Keratinocyte (primary cell): Measurements from ENCODE around the gene SLC7A5. TPM values are rescaled to one million over a fixed set of nuclear protein-coding genes. Genes with fewer than 3 reads are reported as not detected.

Experiments used
- DNase-seq: peaks from one replicate; pipeline ENCODE4 v3.0.0-alpha.2; 2011; ENCODE audit warnings: low read depth, missing footprints, low spot score
- FAIRE-seq: peaks from 2 replicates; lab custom pipeline; 2011; peaks lifted over from hg19 to GRCh38; lab: Jason Lieb, UNC
- H2AFZ ChIP-seq: 2 replicates; pipeline ENCODE4 v1.6.0; 2012; ENCODE audit warnings: low read length, control low read depth, inconsistent platforms; ENCODE audit not compliant: control insufficient read depth
- H3K27ac ChIP-seq: 2 replicates; pipeline ENCODE4 v1.5.1; 2011; ENCODE audit warnings: low read length; ENCODE audit not compliant: control insufficient read depth, insufficient read depth
- H3K27me3 ChIP-seq: 3 replicates; pipeline ENCODE4 v1.6.0; 2011; ENCODE audit warnings: low read length; ENCODE audit not compliant: control insufficient read depth, insufficient read depth; ENCODE audit errors: extremely low read depth
- H3K36me3 ChIP-seq, 2 experiments: 2 replicates in 1 of 2; 3 replicates in 1 of 2; pipeline ENCODE4 v1.5.1; 2011; ENCODE audit warnings: low read length in 2 of 2, mild to moderate bottlenecking in 1 of 2; ENCODE audit not compliant: control insufficient read depth in 2 of 2, insufficient read depth in 2 of 2; ENCODE audit errors: extremely low read depth in 1 of 2
- H3K4me1 ChIP-seq: 3 replicates; pipeline ENCODE4 v1.5.1; 2011; ENCODE audit warnings: low read length; ENCODE audit not compliant: control insufficient read depth, insufficient read depth; ENCODE audit errors: extremely low read depth
- H3K4me2 ChIP-seq: 3 replicates; pipeline ENCODE4 v1.6.0; 2011; ENCODE audit warnings: low read depth, low read length; ENCODE audit not compliant: control insufficient read depth, insufficient read depth; ENCODE audit errors: extremely low read depth
- H3K4me3 ChIP-seq, 3 experiments: fragments of 200-600 bp in 1 of 3; sonication (generic) in 1 of 3; 2 replicates in 2 of 3; 3 replicates in 1 of 3; pipeline ENCODE4 v1.5.1; 2011 to 2016; ENCODE audit warnings: low read length in 3 of 3, mild to moderate bottlenecking in 3 of 3, control low read depth in 2 of 3, inconsistent platforms in 1 of 3, low read depth in 1 of 3, mixed read lengths in 1 of 3, mixed run types in 1 of 3, moderate library complexity in 1 of 3; ENCODE audit not compliant: control insufficient read depth in 2 of 3, insufficient read depth in 2 of 3; ENCODE audit errors: extremely low read depth in 1 of 3
- H3K79me2 ChIP-seq: 2 replicates; pipeline ENCODE4 v1.6.0; 2012; ENCODE audit warnings: low read length; ENCODE audit not compliant: control insufficient read depth, insufficient read depth
- H3K9ac ChIP-seq: 3 replicates; pipeline ENCODE4 v1.6.0; 2011; ENCODE audit warnings: low read length; ENCODE audit not compliant: control insufficient read depth, insufficient read depth; ENCODE audit errors: extremely low read depth
- H3K9me1 ChIP-seq: 3 replicates; pipeline ENCODE4 v1.6.0; 2011; ENCODE audit warnings: low read length; ENCODE audit not compliant: control insufficient read depth, insufficient read depth; ENCODE audit errors: extremely low read depth
- H3K9me3 ChIP-seq: 2 replicates; pipeline ENCODE4 v1.5.1; 2012; ENCODE audit warnings: low read depth, low read length; ENCODE audit not compliant: control insufficient read depth
- H4K20me1 ChIP-seq: 3 replicates; pipeline ENCODE4 v1.6.0; 2011; ENCODE audit warnings: low read length; ENCODE audit not compliant: control insufficient read depth, insufficient read depth; ENCODE audit errors: extremely low read depth
- EZH2 ChIP-seq: IDR thresholded peaks from one replicate; pipeline ENCODE4 v1.6.1; 2012; ENCODE audit warnings: inconsistent platforms, mild to moderate bottlenecking, low read length, moderate library complexity
- dilution Hi-C: fragments of 300-500 bp; cut with MboI; formaldehyde crosslinking; loops from one replicate; pipeline ENCODE4 v1.7.0; 2020; ENCODE audit warnings: low sequenced_read_pairs; ENCODE audit not compliant: extremely low pct_ligation_motif_present
- polyA plus RNA-seq, 5 experiments: library from polyadenylated mRNA; depleted of rRNA in 3 of 5; stranded (reverse) in 3 of 5; stranded (forward) in 1 of 5; unstranded in 1 of 5; fragments of >200 nt; gene quantifications; 1 replicate in 1 of 5; 2 replicates in 3 of 5; 3 replicates in 1 of 5; pipeline versions ENCODE4 v1.2.1 to v1.2.3, GENCODE V29; 2011 to 2012; ENCODE audit warnings: missing spikeins in 2 of 5, low read depth in 1 of 5, low replicate concordance in 1 of 5
- TF ChIP-seq, protein P1 (sequence below), 3 experiments: IDR thresholded peaks in 1 of 3; conservative IDR thresholded peaks in 1 of 3; optimal IDR thresholded peaks in 1 of 3; 2 replicates in 2 of 3; 3 replicates in 1 of 3; pipeline versions ENCODE3 to v1.5.1; 2011; ENCODE audit warnings: low read length in 3 of 3, mild to moderate bottlenecking in 3 of 3, moderate library complexity in 2 of 3, control low read depth in 1 of 3, inconsistent platforms in 1 of 3; ENCODE audit not compliant: insufficient read depth in 2 of 3; ENCODE audit errors: extremely low read depth in 1 of 3

Gene SLC7A5
- polyA plus RNA-seq, 1 donor (not counting 4 experiments of a cell fraction or from before 2014, with no cell fraction given) = 114 TPM

DNA sequence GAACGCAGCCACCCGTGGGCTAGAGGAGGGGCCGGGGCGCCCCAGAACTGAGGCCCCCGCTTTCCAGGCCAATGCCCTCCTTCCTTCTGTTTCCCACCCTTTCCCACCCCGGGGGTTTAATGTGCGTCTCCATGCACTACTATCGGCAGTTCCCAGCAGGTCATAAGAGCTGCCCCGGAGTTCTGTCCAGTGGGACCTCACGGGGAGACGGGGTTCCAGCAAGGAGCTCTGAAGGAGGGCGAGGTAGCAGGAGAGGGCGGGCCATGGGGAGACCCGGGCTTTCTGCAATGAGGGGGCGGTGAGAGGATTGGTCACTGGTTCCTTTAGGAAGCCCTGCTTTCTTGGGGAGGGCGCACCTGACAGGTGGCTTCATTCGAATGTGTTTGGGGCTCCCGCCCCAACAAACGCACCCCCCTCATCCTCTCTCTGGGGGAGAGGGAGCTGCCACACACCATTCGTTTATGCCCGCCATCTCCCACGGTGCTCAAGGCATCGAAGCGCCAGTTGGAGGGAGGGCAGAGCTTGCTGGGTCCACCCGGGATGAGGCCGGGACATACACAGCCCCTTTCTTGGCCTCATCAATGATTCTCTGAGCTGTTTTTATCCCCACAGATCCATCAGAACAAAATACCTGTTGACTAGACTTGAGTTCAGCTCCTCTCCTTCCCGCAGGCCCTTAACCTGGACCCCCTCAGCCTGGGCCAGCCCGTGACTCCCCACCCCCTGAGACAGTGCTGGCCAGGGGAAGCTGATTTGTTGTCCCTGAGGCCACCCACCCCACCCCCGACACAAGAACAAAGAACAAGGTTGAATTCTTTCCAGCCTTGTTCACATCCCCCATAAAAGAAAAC, 44.1 kb downstream of the SLC7A5 start:
- H3K36me3 ChIP-seq = peaks cover 3% of the 10 kb centered on the region in 2 experiments
- no peaks in the 10 kb centered on the region for H3K9me3 ChIP-seq
- no peak overlapping the region for H2AFZ ChIP-seq
- peak overlapping the region; percentile 75 for H3K9ac ChIP-seq
- H3K27me3 ChIP-seq = no peaks in the 10 kb centered on the region
- H3K27ac ChIP-seq = peak overlapping the region; percentile 90
- DNase-seq = no peak
- FAIRE-seq = no peak
- TF ChIP-seq EZH2 = no peak
- TF ChIP-seq, protein P1, sequence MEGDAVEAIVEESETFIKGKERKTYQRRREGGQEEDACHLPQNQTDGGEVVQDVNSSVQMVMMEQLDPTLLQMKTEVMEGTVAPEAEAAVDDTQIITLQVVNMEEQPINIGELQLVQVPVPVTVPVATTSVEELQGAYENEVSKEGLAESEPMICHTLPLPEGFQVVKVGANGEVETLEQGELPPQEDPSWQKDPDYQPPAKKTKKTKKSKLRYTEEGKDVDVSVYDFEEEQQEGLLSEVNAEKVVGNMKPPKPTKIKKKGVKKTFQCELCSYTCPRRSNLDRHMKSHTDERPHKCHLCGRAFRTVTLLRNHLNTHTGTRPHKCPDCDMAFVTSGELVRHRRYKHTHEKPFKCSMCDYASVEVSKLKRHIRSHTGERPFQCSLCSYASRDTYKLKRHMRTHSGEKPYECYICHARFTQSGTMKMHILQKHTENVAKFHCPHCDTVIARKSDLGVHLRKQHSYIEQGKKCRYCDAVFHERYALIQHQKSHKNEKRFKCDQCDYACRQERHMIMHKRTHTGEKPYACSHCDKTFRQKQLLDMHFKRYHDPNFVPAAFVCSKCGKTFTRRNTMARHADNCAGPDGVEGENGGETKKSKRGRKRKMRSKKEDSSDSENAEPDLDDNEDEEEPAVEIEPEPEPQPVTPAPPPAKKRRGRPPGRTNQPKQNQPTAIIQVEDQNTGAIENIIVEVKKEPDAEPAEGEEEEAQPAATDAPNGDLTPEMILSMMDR (optimal IDR thresholded peaks at IDR 0.05 in 1 of 3, IDR thresholded peaks at IDR 0.05 in 1 of 3, conservative IDR thresholded peaks at IDR 0.05 in 1 of 3; ENCODE audit: extremely low read depth in 1 of 3, insufficient read depth in 2 of 3, low read length in 3 of 3) = no peak
- dilution Hi-C loops = no loop called here
- H3K79me2 ChIP-seq = no peaks in the 10 kb centered on the region
- no peaks in the 10 kb centered on the region for H3K9me1 ChIP-seq
- no peaks in the 10 kb centered on the region for H4K20me1 ChIP-seq
- peak overlapping the region; percentile 51 for H3K4me2 ChIP-seq
- no peak overlapping the region for H3K4me3 ChIP-seq
- peaks cover 56% of the 10 kb centered on the region for H3K4me1 ChIP-seq

- no peak for FAIRE-seq
- peaks cover 0 to under 1% of the 10 kb centered on the region in 2 experiments for H3K36me3 ChIP-seq
- H4K20me1 ChIP-seq = no peaks in the 10 kb centered on the region
- H3K4me1 ChIP-seq = peaks cover 48% of the 10 kb centered on the region
- peak overlapping the region; percentile 90 for H3K27ac ChIP-seq
- H3K9ac ChIP-seq = peak overlapping the region; percentile 75
- H2AFZ ChIP-seq = no peak overlapping the region
- H3K27me3 ChIP-seq = no peaks in the 10 kb centered on the region
- peak overlapping the region; percentile 51 for H3K4me2 ChIP-seq
- dilution Hi-C loops = no loop called here
- no peaks in the 10 kb centered on the region for H3K9me3 ChIP-seq
- H3K79me2 ChIP-seq = no peaks in the 10 kb centered on the region
- no peak overlapping the region for H3K4me3 ChIP-seq
- DNase-seq = no peak
- H3K9me1 ChIP-seq = no peaks in the 10 kb centered on the region
- TF ChIP-seq, protein P1 (optimal IDR thresholded peaks at IDR 0.05 in 1 of 3, IDR thresholded peaks at IDR 0.05 in 1 of 3, conservative IDR thresholded peaks at IDR 0.05 in 1 of 3; ENCODE audit: extremely low read depth in 1 of 3, insufficient read depth in 2 of 3, low read length in 3 of 3) = no peak
- no peak for TF ChIP-seq EZH2
Observed at GRCh38 chr16:87824016-87824990, 45.0 kb downstream of the SLC7A5 start.
